ENCODE measurements around the gene HLA-DOB.

DNA sequence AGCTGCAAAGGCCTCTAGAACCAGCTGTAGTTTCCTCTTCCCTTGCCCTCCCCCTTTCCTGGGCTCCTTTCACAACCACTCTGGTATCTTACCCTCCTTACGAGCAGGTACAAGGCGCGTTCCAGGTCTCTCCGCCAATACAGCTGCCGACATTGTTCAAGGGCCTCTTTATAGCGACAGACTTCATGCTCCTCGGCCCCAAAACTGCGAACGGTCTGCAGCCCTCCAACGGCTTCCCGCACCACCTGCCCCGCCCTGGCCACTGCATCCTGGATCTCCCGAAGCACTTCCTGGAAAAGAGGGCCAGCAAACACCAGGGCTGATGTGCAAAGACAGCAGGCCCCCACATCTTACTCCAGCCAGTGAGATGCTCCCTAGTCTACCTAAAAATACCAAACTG, 15.7 kb upstream of the HLA-DOB start:
- TF ChIP-seq POLR2A (IDR thresholded peaks at IDR 0.05; ENCODE audit: extremely low read depth, insufficient read length) (no peak), MAX (IDR thresholded peaks at IDR 0.05; ENCODE audit: low read depth, low read length) (no peak)
- TF ChIP-seq, protein P1, sequence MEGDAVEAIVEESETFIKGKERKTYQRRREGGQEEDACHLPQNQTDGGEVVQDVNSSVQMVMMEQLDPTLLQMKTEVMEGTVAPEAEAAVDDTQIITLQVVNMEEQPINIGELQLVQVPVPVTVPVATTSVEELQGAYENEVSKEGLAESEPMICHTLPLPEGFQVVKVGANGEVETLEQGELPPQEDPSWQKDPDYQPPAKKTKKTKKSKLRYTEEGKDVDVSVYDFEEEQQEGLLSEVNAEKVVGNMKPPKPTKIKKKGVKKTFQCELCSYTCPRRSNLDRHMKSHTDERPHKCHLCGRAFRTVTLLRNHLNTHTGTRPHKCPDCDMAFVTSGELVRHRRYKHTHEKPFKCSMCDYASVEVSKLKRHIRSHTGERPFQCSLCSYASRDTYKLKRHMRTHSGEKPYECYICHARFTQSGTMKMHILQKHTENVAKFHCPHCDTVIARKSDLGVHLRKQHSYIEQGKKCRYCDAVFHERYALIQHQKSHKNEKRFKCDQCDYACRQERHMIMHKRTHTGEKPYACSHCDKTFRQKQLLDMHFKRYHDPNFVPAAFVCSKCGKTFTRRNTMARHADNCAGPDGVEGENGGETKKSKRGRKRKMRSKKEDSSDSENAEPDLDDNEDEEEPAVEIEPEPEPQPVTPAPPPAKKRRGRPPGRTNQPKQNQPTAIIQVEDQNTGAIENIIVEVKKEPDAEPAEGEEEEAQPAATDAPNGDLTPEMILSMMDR (IDR thresholded peaks at IDR 0.05; ENCODE audit: low read depth, low read length), result no peak
